ENCODE data around the gene VSNL1. TPM values are rescaled to one million over a fixed set of nuclear protein-coding genes. Genes with fewer than 3 reads are reported as not detected.

Gene VSNL1
- total and polyA plus RNA-seq, 4 experiments from 2014 or later = not detected

GRCh38 chr2:17583646-17584045, 43.1 kb downstream of the VSNL1 start:
- CTCF ChIA-PET (ENCODE audit: partially characterized antibody) = no interaction called here
- Mint-ChIP-seq H3K9me3 (peaks cover 0 to 8% (median 0%) of the 10 kb centered on the region in 8 donors), H3K36me3 (no peaks in the 10 kb centered on the region), H3K4me3 (no peak overlapping the region), H3K27me3 (peaks cover 0 to 1% of the 10 kb centered on the region in 2 donors), H3K27ac (no peak overlapping the region), H3K4me1 (no peaks in the 10 kb centered on the region)
- DNase-seq = no peak
- Histone ChIP-seq H3K4me3 (ENCODE audit: low read length in 2 of 2) (no peak overlapping the region), H3K4me1 (ENCODE audit: insufficient read depth, low read length) (no peaks in the 10 kb centered on the region), H3K27ac (ENCODE audit: low read depth, low read length) (no peak overlapping the region), H3K27me3 (ENCODE audit: insufficient read depth, low read length) (no peaks in the 10 kb centered on the region), H3K36me3 (ENCODE audit: insufficient read depth, low read length) (no peaks in the 10 kb centered on the region), H3K9me3 (ENCODE audit: control insufficient read depth in 1 of 2, low read length in 2 of 2) (no peaks in the 10 kb centered on the region)
- POLR2A ChIA-PET (ENCODE audit: partially characterized antibody) = no interaction called here
- intact Hi-C loops (cut with micrococcal nuclease) = no loop called here

GRCh38 chr2:17584689-17585088, 44.2 kb downstream of the VSNL1 start:
- intact Hi-C loops (cut with micrococcal nuclease) = no loop called here
- H3K9me3 Mint-ChIP-seq = peaks cover 0 to 8% (median 0%) of the 10 kb centered on the region in 8 donors
- H3K27me3 Mint-ChIP-seq = peaks cover 0 to 1% of the 10 kb centered on the region in 2 donors
- ChIA-PET POLR2A (ENCODE audit: partially characterized antibody) (no interaction called here), CTCF (ENCODE audit: partially characterized antibody) (no interaction called here)
- Histone ChIP-seq H3K4me1 (ENCODE audit: insufficient read depth, low read length) (no peaks in the 10 kb centered on the region), H3K27me3 (ENCODE audit: insufficient read depth, low read length) (no peaks in the 10 kb centered on the region), H3K4me3 (ENCODE audit: low read length in 2 of 2) (no peak overlapping the region), H3K9me3 (ENCODE audit: control insufficient read depth in 1 of 2, low read length in 2 of 2) (no peaks in the 10 kb centered on the region), H3K27ac (ENCODE audit: low read depth, low read length) (no peak overlapping the region), H3K36me3 (ENCODE audit: insufficient read depth, low read length) (no peaks in the 10 kb centered on the region)
- no peak for DNase-seq
- H3K36me3 Mint-ChIP-seq = no peaks in the 10 kb centered on the region
- no peak overlapping the region for H3K4me3 Mint-ChIP-seq
- H3K27ac Mint-ChIP-seq = no peak overlapping the region
- no peaks in the 10 kb centered on the region for H3K4me1 Mint-ChIP-seq

GRCh38 chr2:17587469-17587868, 47.0 kb downstream of the VSNL1 start:
- no peak overlapping the region for H3K4me3 ChIP-seq (ENCODE audit: low read length in 2 of 2)
- POLR2A ChIA-PET (ENCODE audit: partially characterized antibody) = no interaction called here
- Mint-ChIP-seq H3K27ac (no peak overlapping the region), H3K4me1 (no peaks in the 10 kb centered on the region), H3K9me3 (peaks cover 0 to 2% (median 0%) of the 10 kb centered on the region in 8 donors), H3K36me3 (no peaks in the 10 kb centered on the region), H3K4me3 (no peak overlapping the region), H3K27me3 (peaks cover 0 to 2% of the 10 kb centered on the region in 2 donors)
- H3K36me3 ChIP-seq (ENCODE audit: insufficient read depth, low read length) = no peaks in the 10 kb centered on the region
- no peaks in the 10 kb centered on the region for H3K9me3 ChIP-seq (ENCODE audit: control insufficient read depth in 1 of 2, low read length in 2 of 2)
- H3K4me1 ChIP-seq (ENCODE audit: insufficient read depth, low read length) = no peaks in the 10 kb centered on the region
- no peaks in the 10 kb centered on the region for H3K27me3 ChIP-seq (ENCODE audit: insufficient read depth, low read length)
- intact Hi-C loops (cut with micrococcal nuclease) = no loop called here
- H3K27ac ChIP-seq (ENCODE audit: low read depth, low read length) = no peak overlapping the region
- CTCF ChIA-PET (ENCODE audit: partially characterized antibody) = no interaction called here
- DNase-seq = no peak

GRCh38 chr2:17588031-17588430, 47.5 kb downstream of the VSNL1 start:
- intact Hi-C loops (cut with micrococcal nuclease) = no loop called here
- ChIA-PET POLR2A (ENCODE audit: partially characterized antibody) (no interaction called here), CTCF (ENCODE audit: partially characterized antibody) (no interaction called here)
- Mint-ChIP-seq H3K4me3 (no peak overlapping the region), H3K4me1 (no peaks in the 10 kb centered on the region), H3K9me3 (peaks cover 0 to 2% (median 0%) of the 10 kb centered on the region in 8 donors), H3K27ac (no peak overlapping the region), H3K27me3 (peaks cover 0 to 2% of the 10 kb centered on the region in 2 donors), H3K36me3 (no peaks in the 10 kb centered on the region)
- H3K36me3 ChIP-seq (ENCODE audit: insufficient read depth, low read length) = no peaks in the 10 kb centered on the region
- H3K4me3 ChIP-seq (ENCODE audit: low read length in 2 of 2) = no peak overlapping the region
- no peaks in the 10 kb centered on the region for H3K4me1 ChIP-seq (ENCODE audit: insufficient read depth, low read length)
- H3K27me3 ChIP-seq (ENCODE audit: insufficient read depth, low read length) = no peaks in the 10 kb centered on the region
- no peaks in the 10 kb centered on the region for H3K9me3 ChIP-seq (ENCODE audit: control insufficient read depth in 1 of 2, low read length in 2 of 2)
- no peak overlapping the region for H3K27ac ChIP-seq (ENCODE audit: low read depth, low read length)
- no peak for DNase-seq

GRCh38 chr2:17589406-17590035, 49.0 kb downstream of the VSNL1 start:
- Histone ChIP-seq H3K4me3 (ENCODE audit: low read length in 2 of 2) (no peak overlapping the region), H3K27me3 (ENCODE audit: insufficient read depth, low read length) (no peaks in the 10 kb centered on the region), H3K36me3 (ENCODE audit: insufficient read depth, low read length) (no peaks in the 10 kb centered on the region), H3K27ac (ENCODE audit: low read depth, low read length) (no peak overlapping the region), H3K9me3 (ENCODE audit: control insufficient read depth in 1 of 2, low read length in 2 of 2) (no peaks in the 10 kb centered on the region), H3K4me1 (ENCODE audit: insufficient read depth, low read length) (no peaks in the 10 kb centered on the region)
- no peaks in the 10 kb centered on the region for H3K36me3 Mint-ChIP-seq
- DNase-seq = no peak
- no peak overlapping the region for H3K4me3 Mint-ChIP-seq
- peaks cover 0 to 2% of the 10 kb centered on the region in 2 donors for H3K27me3 Mint-ChIP-seq
- peaks cover 0 to 2% (median 0%) of the 10 kb centered on the region in 8 donors for H3K9me3 Mint-ChIP-seq
- intact Hi-C loops (cut with micrococcal nuclease) = no loop called here
- ChIA-PET POLR2A (ENCODE audit: partially characterized antibody) (no interaction called here), CTCF (ENCODE audit: partially characterized antibody) (no interaction called here)
- peak overlapping the region in 1 of 7 donors; percentile 40 for H3K27ac Mint-ChIP-seq
- H3K4me1 Mint-ChIP-seq = no peaks in the 10 kb centered on the region

GRCh38 chr2:17590342-17590911, 49.9 kb downstream of the VSNL1 start:
- H3K9me3 Mint-ChIP-seq = peaks cover 0 to 2% (median 0%) of the 10 kb centered on the region in 8 donors
- H3K4me3 ChIP-seq (ENCODE audit: low read length in 2 of 2) = no peak overlapping the region
- H3K4me1 Mint-ChIP-seq = no peaks in the 10 kb centered on the region
- peaks cover 0 to 2% of the 10 kb centered on the region in 2 donors for H3K27me3 Mint-ChIP-seq
- POLR2A ChIA-PET (ENCODE audit: partially characterized antibody) = no interaction called here
- no peaks in the 10 kb centered on the region for H3K36me3 ChIP-seq (ENCODE audit: insufficient read depth, low read length)
- no peaks in the 10 kb centered on the region for H3K36me3 Mint-ChIP-seq
- intact Hi-C loops (cut with micrococcal nuclease) = no loop called here
- CTCF ChIA-PET (ENCODE audit: partially characterized antibody) = no interaction called here
- H3K9me3 ChIP-seq (ENCODE audit: control insufficient read depth in 1 of 2, low read length in 2 of 2) = no peaks in the 10 kb centered on the region
- no peaks in the 10 kb centered on the region for H3K4me1 ChIP-seq (ENCODE audit: insufficient read depth, low read length)
- no peaks in the 10 kb centered on the region for H3K27me3 ChIP-seq (ENCODE audit: insufficient read depth, low read length)
- no peak overlapping the region for H3K27ac ChIP-seq (ENCODE audit: low read depth, low read length)
- no peak overlapping the region for H3K4me3 Mint-ChIP-seq
- H3K27ac Mint-ChIP-seq = no peak overlapping the region
- DNase-seq = no peak

GRCh38 chr2:17591846-17592245, 51.4 kb downstream of the VSNL1 start:
- no peak overlapping the region for H3K27ac ChIP-seq (ENCODE audit: low read depth, low read length)
- H3K4me3 Mint-ChIP-seq = no peak overlapping the region
- H3K4me1 Mint-ChIP-seq = no peaks in the 10 kb centered on the region
- DNase-seq = no peak
- H3K36me3 Mint-ChIP-seq = no peaks in the 10 kb centered on the region
- H3K36me3 ChIP-seq (ENCODE audit: insufficient read depth, low read length) = no peaks in the 10 kb centered on the region
- H3K27me3 ChIP-seq (ENCODE audit: insufficient read depth, low read length) = no peaks in the 10 kb centered on the region
- POLR2A ChIA-PET (ENCODE audit: partially characterized antibody) = no interaction called here
- H3K9me3 Mint-ChIP-seq = no peaks in the 10 kb centered on the region
- H3K27ac Mint-ChIP-seq = no peak overlapping the region
- H3K4me3 ChIP-seq (ENCODE audit: low read length in 2 of 2) = no peak overlapping the region
- intact Hi-C loops (cut with micrococcal nuclease) = no loop called here
- peaks cover 0 to 6% of the 10 kb centered on the region in 2 donors for H3K27me3 Mint-ChIP-seq
- CTCF ChIA-PET (ENCODE audit: partially characterized antibody) = no interaction called here
- no peaks in the 10 kb centered on the region for H3K4me1 ChIP-seq (ENCODE audit: insufficient read depth, low read length)
- H3K9me3 ChIP-seq (ENCODE audit: control insufficient read depth in 1 of 2, low read length in 2 of 2) = no peaks in the 10 kb centered on the region
